Measurements from ENCODE around the gene ATP6V0E1.

ATP6V0E1 gene

GRCh38 chr5:172988276-172988675 lies 4.7 kb downstream of the ATP6V0E1 start:
- TF ChIP-seq CTCF (conservative IDR thresholded peaks at IDR 0.05): no peak
- H3K27ac ChIP-seq: no peak overlapping the region

GRCh38 chr5:172990776-172991175 lies 7.2 kb downstream of the ATP6V0E1 start:
- H3K27ac ChIP-seq: no peak overlapping the region
- no peak for TF ChIP-seq CTCF (conservative IDR thresholded peaks at IDR 0.05)

GRCh38 chr5:172994405-172994804 lies 10.8 kb downstream of the ATP6V0E1 start:
- TF ChIP-seq CTCF (conservative IDR thresholded peaks at IDR 0.05): no peak
- no peak overlapping the region for H3K27ac ChIP-seq

- TF ChIP-seq CTCF (conservative IDR thresholded peaks at IDR 0.05): no peak
- H3K27ac ChIP-seq: peak overlapping the region; percentile 75
These were observed 15.9 kb downstream of the ATP6V0E1 start for GRCh38 chr5:172999372-172999973.

GRCh38 chr5:172999974-173000373 lies 16.4 kb downstream of the ATP6V0E1 start:
- no peak for TF ChIP-seq CTCF (conservative IDR thresholded peaks at IDR 0.05)
- peak overlapping the region; percentile 75 for H3K27ac ChIP-seq

- peak overlapping the region; percentile 75 for H3K27ac ChIP-seq
- no peak for TF ChIP-seq CTCF (conservative IDR thresholded peaks at IDR 0.05)
These were observed 17.8 kb downstream of the ATP6V0E1 start for GRCh38 chr5:173001229-173001841.

GRCh38 chr5:173003360-173003759 lies 19.8 kb downstream of the ATP6V0E1 start:
- no peak overlapping the region for H3K27ac ChIP-seq
- no peak for TF ChIP-seq CTCF (conservative IDR thresholded peaks at IDR 0.05)
